OCI-LY3 (cell line): Measurements from ENCODE around the gene KBTBD3.

ENCODE experiments used
- H2AFZ ChIP-seq: fragments of 200-600, 300-600 bp; shearing (Covaris generic); 2 replicates; pipeline ENCODE4 v1.6.0; 2014; ENCODE audit warnings: antibody characterized with exemption, low read depth, low read length
- H3K27ac ChIP-seq: fragments of 200-600, 300-600 bp; sonication (generic); 2 replicates; pipeline ENCODE4 v1.5.1; 2014; ENCODE audit warnings: mild to moderate bottlenecking, low read length, moderate library complexity, mixed read lengths
- H3K27me3 ChIP-seq: fragments of 200-600, 300-600 bp; sonication (generic); 2 replicates; pipeline ENCODE4 v1.6.1; 2014; ENCODE audit warnings: low read depth, low read length, mixed read lengths
- H3K36me3 ChIP-seq: fragments of 200-600, 300-600 bp; sonication (generic); replicated peaks from 2 replicates; pipeline ENCODE3; 2014; ENCODE audit warnings: low read depth, low read length, mixed read lengths
- H3K4me1 ChIP-seq: fragments of 300-600, 200-600 bp; sonication (generic); 2 replicates; pipeline ENCODE4 v1.6.1; 2014; ENCODE audit warnings: low read length, mixed read lengths
- H3K4me2 ChIP-seq: fragments of 200-600, 300-600 bp; sonication (generic); 2 replicates; pipeline ENCODE4 v1.6.1; 2014; ENCODE audit warnings: low read length, mixed read lengths
- H3K4me3 ChIP-seq: fragments of 300-600, 200-600 bp; sonication (generic); 2 replicates; pipeline ENCODE4 v1.5.1; 2014; ENCODE audit warnings: antibody characterized with exemption, mild to moderate bottlenecking, low read length, moderate library complexity
- H3K79me2 ChIP-seq: fragments of 300-600, 200-600 bp; shearing (Covaris generic); 2 replicates; pipeline ENCODE4 v1.6.1; 2014; ENCODE audit warnings: mild to moderate bottlenecking, low read length, mixed read lengths
- H3K9ac ChIP-seq: fragments of 300-600, 200-600 bp; shearing (Covaris generic); 2 replicates; pipeline ENCODE4 v1.6.0; 2014; ENCODE audit warnings: mild to moderate bottlenecking, low read length, moderate library complexity
- H3K9me3 ChIP-seq: fragments of 200-600, 300-600 bp; shearing (Covaris generic); 2 replicates; pipeline ENCODE4 v1.6.1; 2014; ENCODE audit warnings: low read length, mixed read lengths; ENCODE audit not compliant: insufficient read depth
- H4K20me1 ChIP-seq: fragments of 200-600, 300-600 bp; sonication (generic); 2 replicates; pipeline ENCODE4 v1.6.1; 2016; ENCODE audit warnings: low read length, mixed read lengths; ENCODE audit not compliant: insufficient read depth
- EZH2phosphoT487 ChIP-seq: fragments of 200-600 bp; shearing (Covaris generic); IDR thresholded peaks from 2 replicates; pipeline ENCODE4 v1.6.1; 2018; ENCODE audit warnings: antibody characterized with exemption, mixed run types, low read depth
- TF ChIP-seq, protein P1 (sequence below): fragments of 200-600, 300-600 bp; sonication (generic); IDR thresholded peaks from 2 replicates; pipeline ENCODE4 v1.5.1; 2014; ENCODE audit warnings: antibody characterized with exemption, low read length, low read depth

The KBTBD3 gene

DNA sequence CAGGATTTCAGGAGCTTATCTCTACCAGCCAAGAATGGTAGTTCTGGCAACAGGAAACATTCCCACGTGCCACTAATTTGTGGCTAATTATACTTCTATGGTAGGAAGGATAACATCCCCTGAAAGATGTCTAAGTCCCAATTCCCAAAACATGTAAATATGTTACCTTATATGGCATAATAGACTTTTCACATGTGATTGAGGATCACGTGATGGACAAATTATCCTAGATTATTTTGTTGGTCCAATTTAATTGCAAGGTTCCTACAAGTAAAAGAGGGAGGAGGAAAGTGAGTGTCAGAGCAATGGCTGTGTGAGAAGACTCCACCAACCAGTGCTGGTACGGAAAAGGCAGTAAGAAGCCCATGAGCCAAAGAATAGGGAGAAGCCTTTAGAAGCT lies 45.2 kb downstream of the KBTBD3 start:
- H3K4me1 ChIP-seq: no peaks in the 10 kb centered on the region
- H3K9ac ChIP-seq: no peak overlapping the region
- no peak overlapping the region for H3K27ac ChIP-seq
- H3K36me3 ChIP-seq: no peaks in the 10 kb centered on the region
- TF ChIP-seq, protein P1, sequence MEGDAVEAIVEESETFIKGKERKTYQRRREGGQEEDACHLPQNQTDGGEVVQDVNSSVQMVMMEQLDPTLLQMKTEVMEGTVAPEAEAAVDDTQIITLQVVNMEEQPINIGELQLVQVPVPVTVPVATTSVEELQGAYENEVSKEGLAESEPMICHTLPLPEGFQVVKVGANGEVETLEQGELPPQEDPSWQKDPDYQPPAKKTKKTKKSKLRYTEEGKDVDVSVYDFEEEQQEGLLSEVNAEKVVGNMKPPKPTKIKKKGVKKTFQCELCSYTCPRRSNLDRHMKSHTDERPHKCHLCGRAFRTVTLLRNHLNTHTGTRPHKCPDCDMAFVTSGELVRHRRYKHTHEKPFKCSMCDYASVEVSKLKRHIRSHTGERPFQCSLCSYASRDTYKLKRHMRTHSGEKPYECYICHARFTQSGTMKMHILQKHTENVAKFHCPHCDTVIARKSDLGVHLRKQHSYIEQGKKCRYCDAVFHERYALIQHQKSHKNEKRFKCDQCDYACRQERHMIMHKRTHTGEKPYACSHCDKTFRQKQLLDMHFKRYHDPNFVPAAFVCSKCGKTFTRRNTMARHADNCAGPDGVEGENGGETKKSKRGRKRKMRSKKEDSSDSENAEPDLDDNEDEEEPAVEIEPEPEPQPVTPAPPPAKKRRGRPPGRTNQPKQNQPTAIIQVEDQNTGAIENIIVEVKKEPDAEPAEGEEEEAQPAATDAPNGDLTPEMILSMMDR: no peak
- no peak for TF ChIP-seq EZH2phosphoT487
- no peaks in the 10 kb centered on the region for H4K20me1 ChIP-seq
- H3K4me2 ChIP-seq: no peak overlapping the region
- H3K79me2 ChIP-seq: no peaks in the 10 kb centered on the region
- no peaks in the 10 kb centered on the region for H3K9me3 ChIP-seq
- no peak overlapping the region for H2AFZ ChIP-seq
- H3K4me3 ChIP-seq: no peak overlapping the region
- no peaks in the 10 kb centered on the region for H3K27me3 ChIP-seq

DNA sequence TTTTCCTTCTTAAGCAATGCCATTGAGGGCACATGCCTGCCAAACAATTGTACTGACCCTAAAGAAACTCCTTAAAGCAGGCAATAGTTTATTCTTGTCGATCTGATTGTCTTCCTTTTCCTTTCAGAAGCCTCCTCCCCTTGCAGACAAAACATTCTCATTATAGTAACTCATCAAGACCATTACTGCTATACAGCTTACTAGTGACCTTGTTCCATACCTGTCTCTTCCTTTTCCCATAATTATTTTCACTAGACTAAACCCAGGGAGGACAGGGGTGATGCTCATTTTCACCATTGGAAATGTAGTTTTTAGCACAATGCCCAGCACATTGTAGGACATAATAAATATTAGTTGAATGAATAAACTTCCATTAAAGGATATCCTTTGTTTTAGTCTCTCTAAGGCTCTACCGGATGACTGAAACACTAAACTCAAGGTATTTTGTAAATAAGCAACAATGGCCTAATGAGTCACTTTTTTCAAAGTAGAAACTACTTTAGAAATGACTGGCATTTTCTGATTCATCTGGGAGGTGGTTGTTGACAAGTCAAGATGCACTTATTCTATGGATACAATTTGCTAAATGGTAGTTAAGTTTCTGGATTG lies 45.8 kb downstream of the KBTBD3 start:
- Histone ChIP-seq H3K9ac (no peak overlapping the region), H3K4me3 (no peak overlapping the region), H3K27me3 (no peaks in the 10 kb centered on the region), H4K20me1 (no peaks in the 10 kb centered on the region), H2AFZ (no peak overlapping the region), H3K4me1 (no peaks in the 10 kb centered on the region), H3K36me3 (no peaks in the 10 kb centered on the region), H3K79me2 (no peaks in the 10 kb centered on the region), H3K9me3 (no peaks in the 10 kb centered on the region), H3K4me2 (no peak overlapping the region), H3K27ac (no peak overlapping the region)
- TF ChIP-seq, protein P1: no peak
- TF ChIP-seq EZH2phosphoT487: no peak

DNA sequence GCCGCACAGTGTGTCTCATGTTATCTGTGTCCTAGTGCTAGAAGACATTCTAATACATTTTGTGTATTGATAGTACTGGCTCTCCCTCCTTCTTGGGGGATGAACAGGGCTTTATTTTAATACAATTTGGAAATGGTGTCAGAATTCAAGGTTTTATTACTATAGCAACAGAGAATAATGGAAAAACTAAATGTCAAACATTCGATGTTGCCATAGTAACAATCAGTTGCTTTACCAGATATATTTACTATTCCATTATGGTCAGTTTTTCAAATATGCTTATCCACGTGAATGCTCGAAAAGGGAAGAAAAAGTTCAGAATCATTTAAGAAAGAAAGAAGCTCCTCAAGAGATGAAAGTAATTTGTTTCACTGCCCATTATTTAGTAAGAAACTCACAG lies 46.5 kb downstream of the KBTBD3 start:
- H3K4me3 ChIP-seq: no peak overlapping the region
- no peaks in the 10 kb centered on the region for H3K27me3 ChIP-seq
- no peaks in the 10 kb centered on the region for H3K36me3 ChIP-seq
- H4K20me1 ChIP-seq: no peaks in the 10 kb centered on the region
- H2AFZ ChIP-seq: no peak overlapping the region
- no peaks in the 10 kb centered on the region for H3K79me2 ChIP-seq
- H3K4me1 ChIP-seq: no peaks in the 10 kb centered on the region
- H3K9ac ChIP-seq: no peak overlapping the region
- H3K27ac ChIP-seq: no peak overlapping the region
- TF ChIP-seq EZH2phosphoT487: no peak
- TF ChIP-seq, protein P1: no peak
- no peak overlapping the region for H3K4me2 ChIP-seq
- H3K9me3 ChIP-seq: no peaks in the 10 kb centered on the region

DNA sequence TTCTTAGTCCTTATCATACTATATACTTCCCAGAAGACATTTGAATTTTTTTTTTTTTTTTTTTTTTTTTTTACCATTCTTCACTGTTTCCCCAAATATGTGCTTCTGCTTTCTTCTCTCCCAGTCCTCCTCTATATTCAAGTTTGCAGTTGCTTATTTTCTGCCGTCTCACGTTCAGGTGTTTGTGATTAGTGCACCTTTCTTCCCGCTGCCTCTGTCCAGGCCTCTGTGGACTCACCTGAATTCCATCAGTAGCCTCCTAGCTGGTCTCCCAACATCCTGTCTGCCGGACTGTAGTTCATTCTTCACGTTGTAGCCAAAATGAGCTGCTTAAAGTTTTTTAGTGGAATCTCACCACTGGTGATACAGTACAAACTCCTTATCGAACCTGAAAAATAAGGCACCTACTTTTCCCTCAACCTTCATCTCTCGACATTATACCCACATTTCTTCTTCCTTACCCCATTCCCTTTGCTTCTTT lies 54.3 kb downstream of the KBTBD3 start:
- peak overlapping the region; percentile 90 for H3K4me3 ChIP-seq
- no peaks in the 10 kb centered on the region for H3K9me3 ChIP-seq
- H4K20me1 ChIP-seq: peaks cover 3% of the 10 kb centered on the region; the same call in 1 of the 2 replicates
- TF ChIP-seq EZH2phosphoT487: no peak
- TF ChIP-seq, protein P1: no peak
- no peak overlapping the region for H3K27ac ChIP-seq
- peak overlapping the region; percentile 82; the same call in 1 of the 2 replicates for H2AFZ ChIP-seq
- peaks cover 40% of the 10 kb centered on the region for H3K79me2 ChIP-seq
- peak overlapping the region; percentile 49 for H3K9ac ChIP-seq
- H3K36me3 ChIP-seq: peaks cover 5% of the 10 kb centered on the region
- peak overlapping the region; percentile 54 for H3K4me2 ChIP-seq
- H3K4me1 ChIP-seq: peaks cover 17% of the 10 kb centered on the region
- no peaks in the 10 kb centered on the region for H3K27me3 ChIP-seq
